GM19395 (cell line): Measurements from ENCODE around the gene CD300LF.

Experiments used
- ATAC-seq: cut with Tn5 transposase; IDR thresholded peaks from one replicate; pipeline ENCODE4 v1.9.1; 2021; ENCODE audit warnings: mild to moderate bottlenecking, moderate library complexity; ENCODE audit not compliant: unreplicated experiment

Gene CD300LF

DNA sequence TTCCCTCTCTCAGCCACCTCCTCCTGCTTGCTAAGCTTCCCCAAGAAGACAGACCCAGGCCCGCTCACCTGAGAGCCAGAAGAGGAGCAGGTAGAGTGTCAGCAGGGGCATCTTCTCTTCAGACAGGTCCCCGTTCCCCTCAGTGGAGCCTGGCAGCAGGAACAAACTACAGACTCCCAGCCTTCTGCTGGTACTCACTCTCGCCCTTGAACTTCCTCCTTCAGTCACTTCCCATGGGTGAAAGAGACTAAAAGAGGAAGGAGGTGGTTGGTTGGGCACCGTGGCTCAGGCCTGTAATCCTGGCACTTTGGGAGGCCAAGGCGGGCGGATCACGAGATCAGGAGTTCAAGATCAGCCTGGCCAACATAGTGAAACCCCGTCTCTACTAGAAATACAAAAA lies at the start of gene CD300LF:
TSS of gene CD300LF (minus strand) at position 168 of the 400 bp plus-strand sequence. CDS start at position 111, 57 bp downstream.
- ATAC-seq, result no peak

- ATAC-seq, result no peak
These were observed 49.2 kb upstream of the CD300LF start for GRCh38 chr17:74761931-74762330.

DNA sequence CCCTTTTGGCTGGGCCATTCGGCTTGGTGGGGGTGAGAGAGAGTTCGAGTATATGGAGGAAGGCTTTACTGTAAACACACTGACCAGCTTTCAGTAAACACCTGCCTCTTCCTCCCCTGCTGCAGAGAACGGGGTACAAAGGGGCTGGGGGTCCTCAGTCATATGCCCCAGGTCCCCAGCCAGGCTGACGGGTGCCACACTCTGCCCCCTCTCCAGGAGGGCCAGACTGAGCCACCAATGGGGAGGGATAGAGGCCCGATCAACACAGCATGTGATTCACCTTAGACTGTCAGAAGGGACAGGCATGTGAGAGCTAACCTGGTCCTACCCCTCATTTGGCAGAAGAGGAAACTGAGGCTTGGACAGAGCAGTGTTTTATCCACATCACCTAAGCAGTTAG lies 48.7 kb upstream of the CD300LF start:
- ATAC-seq, result no peak

- ATAC-seq, result no peak
These were observed 47.8 kb upstream of the CD300LF start for GRCh38 chr17:74760404-74761105.

DNA sequence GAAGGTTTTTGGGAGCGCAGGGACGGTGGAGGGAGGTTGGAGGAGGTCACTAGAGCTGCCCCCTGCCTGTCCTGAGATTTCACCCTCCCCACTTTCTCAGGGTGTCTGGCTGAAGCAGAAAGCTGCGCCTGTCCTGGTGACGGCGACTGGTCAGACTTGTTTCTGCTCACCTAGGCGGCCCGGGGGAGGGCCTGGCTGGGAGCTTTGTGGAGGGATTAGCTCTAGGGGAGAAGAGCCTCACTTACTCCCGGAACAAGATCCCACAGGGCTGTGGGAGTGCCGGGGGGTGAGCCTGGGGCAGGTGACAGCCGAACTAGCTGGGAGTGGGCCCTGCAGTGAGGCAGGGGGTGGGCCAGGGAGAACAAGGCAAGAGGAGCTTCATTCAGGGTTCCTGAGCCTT lies 47.2 kb upstream of the CD300LF start:
- no peak for ATAC-seq

- peak; percentile 79 for ATAC-seq
These were observed 46.6 kb upstream of the CD300LF start for GRCh38 chr17:74759243-74759801.

DNA sequence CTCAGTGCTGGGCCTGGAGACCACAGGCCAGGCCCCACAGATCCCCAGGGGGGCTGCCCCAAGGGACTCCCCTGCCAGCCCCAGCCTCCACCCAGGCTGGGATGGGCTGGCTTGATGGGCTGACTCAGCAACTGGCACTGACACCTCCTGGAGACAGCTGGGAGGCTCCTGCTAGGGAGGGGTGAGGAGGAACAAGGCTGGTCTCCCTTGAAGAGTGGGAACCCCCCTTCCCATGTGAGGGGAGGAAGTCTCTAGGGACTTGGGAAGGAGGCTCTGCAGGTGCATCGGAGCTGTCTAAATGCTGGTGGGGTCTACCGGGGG lies 46.1 kb upstream of the CD300LF start:
- no peak for ATAC-seq

- ATAC-seq, result no peak
These were observed 45.5 kb upstream of the CD300LF start for GRCh38 chr17:74757931-74758847.

GRCh38 chr17:74757502-74757901 lies 44.8 kb upstream of the CD300LF start:
- ATAC-seq, result no peak

DNA sequence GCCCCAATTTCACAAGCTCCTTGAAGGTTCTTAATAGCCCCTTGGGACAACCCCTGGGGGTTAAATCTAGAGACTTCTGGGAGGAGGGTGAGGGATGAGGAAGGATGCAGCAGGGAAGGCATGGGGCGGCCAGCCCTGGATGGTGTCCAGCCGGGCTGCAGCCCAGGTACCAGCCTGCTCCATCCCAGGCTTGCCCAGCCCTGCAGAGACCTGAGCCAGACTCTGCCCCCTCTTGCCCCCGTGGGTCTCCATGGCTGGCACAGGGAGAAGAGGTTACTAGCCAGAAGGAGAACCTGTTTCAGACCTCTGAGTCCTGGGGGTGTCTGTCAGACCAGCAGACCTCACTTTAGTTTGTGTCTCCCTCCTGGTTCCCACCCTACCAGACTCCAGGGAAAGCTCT lies 44.2 kb upstream of the CD300LF start:
- ATAC-seq, result no peak

DNA sequence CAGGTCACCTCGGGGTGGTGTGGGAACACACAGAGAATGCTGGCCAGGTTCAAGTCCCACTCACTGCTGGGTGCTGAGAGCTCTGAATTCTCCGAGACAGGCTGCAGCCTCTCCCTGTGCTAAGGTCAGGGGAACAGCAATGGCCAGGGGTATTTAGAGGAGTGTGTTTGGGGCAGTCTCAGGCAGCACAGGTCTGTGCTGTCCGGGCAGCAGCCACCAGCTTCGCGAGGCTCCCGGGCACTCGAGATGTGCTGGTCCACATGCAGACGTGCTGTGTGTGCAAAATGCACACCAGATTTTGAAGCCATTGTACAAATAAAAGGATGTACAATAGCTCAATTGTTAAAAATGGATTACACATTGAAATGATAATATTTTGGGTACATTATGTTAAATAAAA lies 42.8 kb upstream of the CD300LF start:
- ATAC-seq, result no peak

GRCh38 chr17:74754832-74755231 lies 42.1 kb upstream of the CD300LF start:
- ATAC-seq, result no peak

- ATAC-seq, result no peak
These were observed 40.2 kb upstream of the CD300LF start for GRCh38 chr17:74752822-74753401.

DNA sequence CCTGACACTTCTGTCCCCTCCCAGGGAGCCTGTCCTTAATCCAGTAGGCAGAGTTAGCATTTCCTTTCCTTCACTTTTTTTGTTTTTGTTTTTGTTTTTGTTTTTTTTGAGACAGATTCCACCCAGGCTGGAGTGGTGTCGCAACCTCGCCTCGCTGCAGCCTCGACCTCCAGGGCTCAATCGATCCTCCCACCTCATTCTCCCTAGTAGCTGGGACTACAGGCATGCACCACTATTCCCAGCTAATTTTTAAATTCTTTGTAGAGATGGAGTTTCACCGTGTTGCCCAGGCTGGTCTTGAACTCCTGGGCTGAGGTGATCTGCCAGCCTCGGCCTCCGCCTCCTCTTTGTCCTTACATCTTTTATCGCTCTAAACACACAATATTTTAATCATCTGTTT lies 39.7 kb upstream of the CD300LF start:
- no peak for ATAC-seq

DNA sequence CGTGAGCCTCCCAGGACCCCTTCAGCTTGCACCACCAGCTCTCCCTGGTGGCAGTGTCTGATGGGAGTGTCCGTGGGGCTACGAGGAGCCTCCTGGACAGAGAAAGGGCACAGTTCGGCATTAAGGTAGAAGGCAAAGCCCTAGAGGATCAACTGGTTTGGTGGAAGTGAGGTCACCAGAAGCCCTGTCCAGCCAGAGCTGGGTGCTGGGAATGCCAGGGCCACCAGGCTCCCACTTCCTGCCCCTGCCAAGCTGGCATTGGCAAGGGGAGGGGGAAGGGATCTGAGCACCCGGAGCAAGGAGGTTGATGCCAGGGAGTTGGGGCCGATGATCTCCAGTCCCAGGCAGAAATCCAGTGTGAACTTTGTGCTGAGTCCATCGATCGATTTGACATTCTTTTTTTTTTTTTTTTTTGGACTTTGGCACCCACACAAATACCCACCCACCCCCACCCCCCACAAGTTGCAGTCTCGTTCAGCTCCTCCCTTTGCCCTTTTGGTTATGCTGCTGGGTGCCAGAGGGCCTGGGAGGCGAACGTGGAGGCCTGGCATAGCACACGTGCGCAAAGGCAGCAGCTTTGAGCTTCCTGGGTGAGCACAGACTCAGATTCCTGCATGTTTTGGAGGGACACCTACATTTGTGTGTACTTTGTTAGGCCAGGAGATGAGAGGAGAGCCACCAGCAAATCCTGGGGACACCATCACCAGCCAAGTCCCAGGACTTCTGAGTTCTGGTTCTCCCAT lies 37.8 kb upstream of the CD300LF start:
- ATAC-seq, result no peak

DNA sequence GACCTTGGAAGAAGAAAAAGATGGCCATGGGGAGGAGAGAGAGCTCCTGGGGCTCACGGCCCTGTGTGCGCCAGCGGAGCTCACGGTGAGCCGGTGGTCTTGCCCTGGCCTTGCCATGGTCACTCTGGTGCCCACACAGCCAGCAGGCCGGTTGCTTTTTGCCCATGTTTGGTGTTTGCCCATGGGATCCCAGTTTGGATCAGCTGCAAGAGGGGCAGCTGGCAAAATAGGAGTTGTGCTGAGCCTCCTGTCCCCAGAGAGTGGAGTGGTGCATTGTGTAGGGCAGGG lies 37.3 kb upstream of the CD300LF start:
- ATAC-seq, result no peak

DNA sequence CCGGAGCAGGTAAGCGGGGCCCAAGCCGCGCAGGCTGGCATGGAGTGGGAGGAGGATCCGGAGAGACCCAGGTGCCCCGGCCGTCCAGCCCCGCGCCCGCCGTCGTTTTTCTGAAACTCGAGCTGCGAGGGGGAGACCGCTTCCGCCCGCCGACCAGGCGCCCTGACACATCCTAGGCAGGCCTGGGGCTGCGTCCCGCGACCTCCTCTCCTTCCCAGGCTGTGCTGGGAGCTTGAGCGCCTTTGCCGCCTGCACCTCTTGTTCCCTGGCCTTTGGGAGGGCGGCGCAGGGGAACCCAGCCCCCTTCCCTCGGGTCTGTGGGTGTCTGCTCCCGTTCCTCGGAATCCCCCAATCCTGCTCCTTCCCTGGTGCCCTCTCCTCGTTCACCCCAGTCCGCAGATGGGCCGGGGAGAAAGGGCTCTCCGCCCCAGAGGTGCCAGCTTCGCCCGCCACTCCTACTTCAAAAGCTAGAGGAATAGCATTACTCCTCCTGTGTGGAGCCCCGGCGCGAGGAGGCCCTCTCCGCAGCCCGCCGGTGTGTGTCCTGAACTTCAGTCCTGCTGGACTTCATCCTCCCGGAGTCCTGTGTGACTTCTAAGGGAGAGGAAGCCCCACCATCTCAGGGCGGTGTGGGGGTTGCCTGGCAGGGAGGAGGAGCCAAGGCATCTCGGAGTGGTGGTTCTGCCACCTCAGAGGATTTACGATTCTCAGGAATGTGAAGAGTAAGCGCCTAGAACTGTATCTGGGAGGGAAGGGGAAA lies 36.7 kb upstream of the CD300LF start:
- ATAC-seq, result peak; percentile 8

- peak; percentile 82 for ATAC-seq
These were observed 36.0 kb upstream of the CD300LF start, which contains the start of gene NHERF1 for GRCh38 chr17:74748529-74749278. Gene NHERF1, plus strand, starts transcription at chr17:74748628. Its CDS starts 219 bp downstream, at chr17:74748847.

GRCh38 chr17:74748279-74748528 lies 35.5 kb upstream of the CD300LF start:
- ATAC-seq, result no peak

- no peak for ATAC-seq
These were observed 34.2 kb upstream of the CD300LF start for GRCh38 chr17:74746922-74747321.
